Epithelial cell of esophagus (primary cell): ENCODE measurements around the gene TNS3.

Source experiments
- DNase-seq: peaks from one replicate; pipeline ENCODE4 v3.0.0; 2010; ENCODE audit warnings: low read depth
- H3K4me3 ChIP-seq: 2 replicates; pipeline ENCODE4 v1.5.1; 2011; ENCODE audit warnings: mild to moderate bottlenecking, low read length, control low read depth
- CTCF ChIP-seq: IDR thresholded peaks from 2 replicates; pipeline ENCODE4 v1.5.1; 2011; ENCODE audit warnings: low read depth, mild to moderate bottlenecking, low read length, control low read depth, inconsistent platforms; ENCODE audit not compliant: insufficient read depth; ENCODE audit errors: missing control alignments

Gene TNS3

DNA sequence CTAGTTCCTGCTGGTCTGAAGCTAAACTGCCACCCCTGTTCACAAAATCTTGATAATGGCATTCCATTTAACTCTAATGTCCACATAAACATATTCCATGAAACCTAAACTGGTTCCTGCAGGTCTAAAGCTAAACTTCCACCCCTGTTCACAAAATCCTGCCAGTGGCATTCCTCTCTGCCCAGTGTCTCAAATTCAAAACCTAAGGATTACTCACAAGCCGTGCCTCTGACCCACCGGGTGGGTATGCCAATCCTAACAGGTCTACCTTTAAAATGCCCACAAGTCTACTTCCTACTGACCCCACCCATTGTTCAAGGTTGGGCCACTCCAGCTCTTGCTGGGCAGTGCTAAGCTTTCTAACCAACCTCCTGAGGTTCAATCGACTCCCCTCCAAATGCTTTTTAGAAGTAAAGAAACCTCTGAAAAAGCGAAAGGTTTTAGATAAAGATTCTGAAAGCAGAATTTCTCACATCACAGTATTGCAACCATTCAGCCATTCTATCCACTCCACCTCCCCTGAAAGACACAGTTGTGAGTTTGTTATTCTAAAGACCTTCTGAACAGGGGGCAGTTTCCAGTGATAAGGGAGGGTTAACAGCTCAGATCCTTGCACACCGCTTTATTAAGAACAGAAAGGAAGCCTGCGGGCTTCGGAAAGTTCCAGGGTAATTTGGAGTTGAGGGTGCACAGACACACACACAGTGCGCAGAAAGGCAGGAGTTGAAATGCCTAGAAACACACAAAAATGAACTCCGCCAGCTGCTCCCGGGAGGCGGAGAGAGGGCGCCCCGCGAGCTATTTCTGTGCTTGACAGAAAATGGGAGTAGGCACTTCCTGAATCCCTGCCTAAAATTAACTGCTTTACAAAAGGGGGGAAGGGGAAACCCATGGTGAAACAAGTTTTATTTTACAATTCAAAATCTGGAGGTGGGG lies 87.7 kb downstream of the TNS3 start:
- TF ChIP-seq CTCF: no peak
- H3K4me3 ChIP-seq: no peak overlapping the region
- peak; percentile 37 for DNase-seq

- no peak overlapping the region for H3K4me3 ChIP-seq
- DNase-seq: no peak
- no peak for TF ChIP-seq CTCF
Measured at GRCh38 chr7:47492716-47493325, 89.1 kb downstream of the TNS3 start.

DNA sequence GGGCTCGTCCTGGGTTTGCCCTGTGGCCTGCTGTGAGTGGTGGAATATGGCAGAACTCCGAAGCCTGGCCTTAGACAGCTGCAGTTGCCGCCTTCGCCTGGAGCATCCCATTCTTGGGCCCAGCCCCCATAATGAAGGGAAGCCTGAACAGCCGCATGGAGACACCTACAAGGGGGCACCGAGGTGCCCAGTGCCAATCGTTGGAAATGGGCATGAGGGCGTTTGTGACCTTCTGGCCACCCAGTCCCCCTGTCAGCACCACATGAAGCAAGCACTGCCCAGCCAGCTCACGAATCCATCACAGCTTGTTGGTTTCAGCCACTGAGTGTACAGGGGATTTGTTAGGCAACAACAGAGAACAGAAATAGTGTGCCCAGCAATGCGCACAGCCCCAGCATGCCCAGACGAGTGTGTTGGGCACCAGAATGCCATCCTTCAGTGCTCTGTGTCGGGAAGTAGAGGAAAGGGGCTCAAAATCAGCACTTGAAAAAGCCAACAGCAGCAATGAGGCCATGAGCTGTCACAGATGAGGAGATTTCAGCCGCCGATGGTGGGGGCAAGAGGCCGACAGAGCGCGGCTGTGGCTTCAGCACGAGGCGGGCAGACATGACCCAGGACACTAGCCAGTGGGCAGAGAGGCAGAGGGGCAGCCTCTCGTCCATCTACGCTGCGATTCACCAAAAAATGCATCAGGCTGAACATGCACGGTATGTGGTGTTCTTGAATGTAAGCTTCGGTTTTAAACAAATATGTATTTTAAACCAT lies 91.2 kb downstream of the TNS3 start:
- TF ChIP-seq CTCF: no peak
- no peak overlapping the region for H3K4me3 ChIP-seq
- DNase-seq: no peak

- TF ChIP-seq CTCF: no peak
- H3K4me3 ChIP-seq: no peak overlapping the region
- DNase-seq: no peak
Measured at GRCh38 chr7:47489624-47490023, 92.3 kb downstream of the TNS3 start.

GRCh38 chr7:47488969-47489342 lies 93.0 kb downstream of the TNS3 start:
- no peak for DNase-seq
- no peak overlapping the region for H3K4me3 ChIP-seq
- no peak for TF ChIP-seq CTCF

DNA sequence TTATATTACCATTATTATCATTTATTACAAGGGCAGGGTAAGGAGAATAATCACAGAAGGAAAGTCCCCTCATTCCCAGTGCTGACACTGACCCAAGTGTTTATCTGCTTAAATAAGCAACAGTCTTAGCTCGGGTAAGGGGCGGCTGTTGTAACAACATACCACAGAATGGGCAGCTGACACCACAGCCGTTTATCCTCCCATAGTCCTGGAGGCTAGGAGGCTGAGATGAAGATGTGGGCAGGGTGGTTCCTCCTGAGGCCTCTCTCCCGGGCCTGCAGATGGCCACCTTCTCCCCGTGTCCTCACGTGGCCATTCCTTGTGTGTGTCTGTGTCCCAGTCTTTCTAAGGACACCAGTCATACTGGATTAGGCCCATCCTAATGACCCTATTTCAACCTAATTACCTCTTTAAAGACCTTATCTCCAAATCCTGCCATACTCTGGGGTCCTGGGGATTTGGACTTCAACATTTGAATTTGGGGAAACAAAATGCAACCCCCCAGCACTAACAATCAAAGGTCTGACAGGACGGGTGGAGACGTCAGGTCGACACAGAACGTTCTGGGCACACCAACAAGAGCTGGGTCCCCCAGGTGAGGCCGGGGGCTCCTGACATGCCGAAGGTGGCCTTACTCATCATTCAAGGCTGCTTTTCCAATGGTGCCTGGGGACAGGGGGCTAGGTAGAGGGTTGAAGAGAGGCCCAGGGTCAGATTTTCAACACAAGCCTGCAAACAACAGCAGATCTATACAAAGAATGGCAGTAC lies 93.5 kb downstream of the TNS3 start:
- no peak for DNase-seq
- TF ChIP-seq CTCF: no peak
- no peak overlapping the region for H3K4me3 ChIP-seq
